Stimulated activated CD8-positive, alpha-beta memory T cell treated with anti-CD3 and anti-CD28 coated beads, Interleukin-12 subunit alpha, Interleukin-12 subunit beta, amount 100 ng/mL, for 24 hours (primary cell): ENCODE data around the gene GNAS.
"Not testable (repeated sequence)": the region's sequence is repeated elsewhere in the genome, so short reads cannot be mapped to it uniquely, and the experiment has no call there.

Experiments used
- DNase-seq: peaks from one replicate; pipeline ENCODE4 v3.0.0-alpha.2; 2020; ENCODE audit errors: extremely low read depth

Gene GNAS

DNA sequence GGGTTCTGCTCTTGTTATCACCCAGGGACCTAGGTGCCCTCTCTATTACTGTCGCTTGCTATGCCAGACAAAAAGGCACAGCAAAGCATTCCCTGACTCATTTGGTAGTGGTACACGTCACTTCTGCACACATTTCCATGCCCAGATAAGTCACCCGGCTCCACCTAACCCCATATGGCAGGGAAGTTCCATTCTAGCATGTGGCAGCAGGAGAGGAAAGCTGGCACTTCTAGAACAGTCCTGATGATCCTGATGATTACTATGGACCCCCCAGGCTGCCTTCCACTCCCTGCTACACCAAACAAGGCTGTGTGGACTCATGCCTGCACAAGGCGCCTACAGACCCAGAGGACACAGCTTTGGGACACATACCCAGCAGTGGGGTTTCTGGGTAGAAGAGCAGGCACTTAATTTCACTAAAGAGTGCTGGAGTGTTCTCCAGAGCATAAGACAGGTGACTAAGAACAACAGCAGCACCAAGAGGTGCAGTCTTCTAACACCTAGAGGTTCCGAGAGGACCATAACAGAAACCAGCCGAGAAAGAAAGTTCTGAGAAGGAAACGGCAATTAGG lies 75.1 kb downstream of the GNAS start:
- DNase-seq = no peak

DNA sequence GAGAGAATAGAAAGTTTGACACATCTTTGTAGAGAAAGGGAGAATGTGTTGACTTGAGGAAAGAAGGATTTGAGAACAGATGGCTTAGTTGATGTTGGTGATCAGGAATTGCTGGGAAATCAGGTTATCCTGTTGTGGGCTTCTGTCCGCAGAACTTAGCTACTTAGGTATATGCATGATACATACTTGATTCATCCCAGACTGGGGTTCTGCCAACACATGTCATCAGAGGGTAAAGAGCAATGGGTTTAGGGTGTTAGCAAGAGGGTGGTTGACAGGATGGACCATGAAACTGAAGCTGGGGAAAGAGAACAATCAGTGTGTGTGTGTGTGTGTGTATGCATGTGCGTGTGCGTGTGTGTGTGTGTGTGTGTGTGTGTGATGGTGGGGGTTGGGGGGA lies 78.0 kb downstream of the GNAS start:
- DNase-seq = no peak

DNA sequence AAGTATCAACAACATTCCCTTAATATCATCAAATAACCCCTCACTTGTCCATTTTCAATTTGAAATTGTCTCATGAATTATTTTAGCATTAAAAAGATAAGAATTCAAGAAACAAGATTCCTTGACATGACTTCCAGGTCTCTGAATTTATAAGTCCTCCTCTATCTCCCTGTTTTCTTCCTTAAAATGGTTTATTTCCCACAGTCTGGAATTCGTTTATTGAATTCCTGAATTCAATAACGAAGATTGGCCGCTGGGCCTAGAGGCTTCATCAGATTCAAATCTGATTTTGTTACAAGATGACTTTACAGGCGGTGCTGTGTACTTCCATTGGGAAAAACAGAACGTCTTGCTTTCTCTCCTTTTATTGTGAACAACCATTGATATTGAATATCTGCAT lies 79.7 kb downstream of the GNAS start:
- no peak for DNase-seq

DNA sequence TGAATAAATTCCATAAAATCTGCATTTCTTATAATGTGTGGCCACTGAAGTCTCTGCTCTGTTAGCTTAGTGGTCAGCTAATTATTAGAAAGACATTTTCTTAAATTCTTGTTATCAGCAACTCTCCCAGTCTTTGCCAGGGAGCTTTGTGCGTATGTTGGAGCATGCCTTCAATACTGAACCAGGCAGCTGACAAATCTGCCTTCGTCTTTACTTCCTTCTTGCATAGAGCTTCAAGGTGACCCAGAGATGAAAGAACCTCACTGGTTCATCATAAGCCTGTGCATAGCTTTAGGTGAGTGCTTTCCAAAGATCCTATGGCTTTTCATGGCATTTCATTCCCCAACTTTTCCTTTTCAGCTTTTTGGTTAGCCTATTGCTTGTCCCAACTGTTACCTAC lies 85.6 kb downstream of the GNAS start:
- no peak for DNase-seq

DNA sequence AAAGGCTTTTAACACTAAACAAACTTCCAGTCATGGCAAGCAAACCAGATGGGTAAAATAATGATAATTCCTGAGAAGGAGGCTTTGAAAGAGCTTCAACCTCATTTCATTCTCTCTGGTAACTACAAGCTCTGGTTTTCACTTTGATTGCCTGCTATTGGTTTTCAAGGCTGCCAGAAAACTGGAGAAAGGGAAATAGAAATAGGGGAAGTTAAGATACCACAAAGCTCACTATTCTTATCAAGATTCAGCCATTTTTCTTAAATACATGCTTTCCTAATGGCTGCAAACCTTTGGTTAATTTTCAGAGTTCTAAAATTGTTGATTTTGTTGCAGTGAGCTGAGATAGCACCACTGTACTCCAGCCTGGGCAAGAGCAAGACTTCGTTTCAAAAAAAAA lies 86.0 kb downstream of the GNAS start:
- no peak for DNase-seq

DNA sequence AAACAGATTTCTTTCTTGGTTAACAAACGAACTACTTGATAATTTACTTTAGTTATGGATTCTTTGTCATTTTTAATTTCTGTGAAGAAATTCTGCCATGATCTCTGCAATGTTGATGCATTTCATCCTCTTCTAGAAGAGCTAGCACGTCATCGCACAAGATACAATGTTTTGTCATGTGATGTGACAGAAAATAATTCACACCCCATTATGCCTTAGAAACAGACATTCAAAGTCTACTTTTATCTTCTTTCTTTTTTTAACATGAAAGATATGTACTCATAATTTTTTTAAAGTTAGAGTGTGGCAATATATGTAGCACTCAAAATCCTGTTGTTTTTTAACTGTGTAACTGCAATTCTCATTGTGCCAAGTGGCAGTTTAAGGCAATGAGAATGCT lies 89.0 kb downstream of the GNAS start:
- DNase-seq = no peak

DNA sequence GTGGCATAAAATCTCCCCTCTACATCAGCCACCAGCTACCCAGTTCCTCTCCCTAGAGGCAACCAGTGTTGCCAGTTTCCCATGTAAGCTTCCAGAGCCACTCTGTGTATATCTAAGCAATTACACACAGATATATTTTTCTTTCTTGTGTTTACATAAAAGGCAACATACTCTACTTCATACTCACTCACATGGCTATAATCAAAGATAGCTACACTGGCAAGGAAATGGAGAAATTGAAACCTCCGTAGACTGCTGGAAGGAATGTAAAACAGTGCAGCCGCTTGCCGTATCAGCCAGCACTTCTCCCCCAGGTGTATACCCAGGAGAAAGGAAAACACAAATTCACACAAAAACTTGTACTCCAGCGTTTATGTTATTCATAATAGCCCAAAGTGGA lies 90.0 kb downstream of the GNAS start:
- DNase-seq = no peak

DNA sequence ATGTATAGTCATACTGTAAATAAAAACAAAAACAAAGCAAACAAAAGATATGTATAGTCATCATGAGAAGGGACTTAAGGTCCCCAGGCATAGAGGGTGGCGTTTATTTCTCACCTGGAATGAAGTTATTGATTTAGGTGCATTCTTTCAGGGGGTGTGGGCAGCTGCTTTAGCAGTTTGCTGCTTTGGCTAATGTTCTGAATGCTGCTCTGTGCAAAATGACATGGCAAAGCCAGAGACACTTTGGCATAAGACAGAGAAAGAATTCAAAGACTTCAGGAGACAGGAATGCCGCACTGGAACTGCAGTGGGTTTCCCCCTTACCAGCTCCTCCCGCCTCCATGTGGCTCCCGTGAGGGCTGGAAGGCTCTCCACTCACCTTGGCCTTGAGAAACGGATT lies 92.1 kb downstream of the GNAS start:
- DNase-seq = no peak

DNA sequence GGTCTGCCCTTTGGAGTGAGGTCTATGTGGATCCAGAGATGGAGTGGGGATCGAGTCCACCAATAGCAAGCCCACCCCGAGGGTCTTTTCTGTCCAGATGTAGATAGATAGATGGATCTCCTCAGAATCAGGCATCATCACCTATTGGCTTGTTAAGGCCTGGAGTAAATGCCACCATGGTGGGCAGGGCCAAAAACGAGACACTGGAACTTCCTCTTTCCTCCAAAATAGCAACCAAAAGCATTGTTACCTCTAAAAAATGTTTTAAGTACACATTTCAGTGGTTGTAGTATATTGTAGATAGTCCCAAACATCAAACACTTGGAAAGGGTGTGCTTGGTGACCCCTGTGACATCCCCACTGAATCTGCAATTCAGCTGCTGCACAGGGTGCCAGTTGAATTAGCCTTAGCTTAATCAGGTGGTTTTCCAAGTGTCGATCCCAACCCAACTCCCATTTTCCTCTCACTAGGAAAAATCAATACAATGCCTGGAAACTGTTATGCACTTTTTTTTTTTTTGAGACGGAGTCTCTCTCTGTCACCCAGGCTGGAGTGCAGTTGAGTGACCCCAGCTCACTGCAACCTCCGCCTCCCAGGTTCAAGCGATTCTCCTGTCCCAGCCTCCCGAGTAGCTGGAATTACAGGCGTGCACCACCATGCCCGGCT lies 93.6 kb downstream of the GNAS start:
- no peak for DNase-seq

DNA sequence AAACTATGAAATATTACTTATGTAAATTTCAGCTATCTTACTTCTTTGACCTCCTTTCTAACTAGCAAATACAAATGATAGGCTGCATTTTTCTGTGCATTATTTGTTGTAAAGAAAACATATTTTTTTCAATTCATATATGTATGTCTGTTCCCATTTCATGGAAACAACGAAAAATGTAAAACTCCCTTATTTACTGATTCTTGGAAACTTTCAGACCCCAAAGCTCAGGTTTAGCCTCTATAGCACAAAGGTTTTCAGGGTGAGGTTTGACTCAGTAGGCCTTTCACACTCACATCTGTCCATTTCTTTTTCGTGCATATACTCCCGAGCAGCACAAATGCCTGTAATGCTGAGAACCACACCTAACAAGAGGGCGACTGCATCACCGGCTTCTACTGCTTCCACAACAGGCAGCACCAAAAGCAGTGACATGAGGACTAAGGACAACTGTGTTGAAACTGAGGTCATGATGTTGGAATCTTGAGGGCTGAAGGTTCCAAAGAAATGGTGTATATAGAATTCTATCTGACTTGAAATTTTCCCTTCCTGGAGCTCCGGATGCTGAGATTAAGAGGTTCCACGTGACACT lies 95.4 kb downstream of the GNAS start:
- not testable (repeated sequence) for DNase-seq

DNA sequence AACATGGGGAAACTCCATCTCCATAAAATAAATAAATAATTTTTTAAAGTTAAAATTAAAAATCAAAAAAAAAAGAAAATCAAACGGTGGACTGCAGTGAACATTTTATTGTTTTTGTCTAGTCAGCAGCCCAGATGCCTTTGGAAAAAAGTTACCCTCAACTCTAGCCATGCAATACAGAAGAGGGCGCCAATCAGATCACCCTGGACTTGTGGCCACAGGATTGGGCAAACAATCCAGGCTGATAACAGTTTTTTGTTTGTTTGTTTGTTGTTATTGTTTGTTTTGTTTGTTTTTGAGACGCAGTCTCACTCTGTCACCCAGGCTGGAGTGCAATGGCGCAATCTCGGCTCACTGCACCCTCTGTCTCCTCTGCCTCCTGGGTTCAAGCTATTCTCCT lies 98.1 kb downstream of the GNAS start:
- no peak for DNase-seq

DNA sequence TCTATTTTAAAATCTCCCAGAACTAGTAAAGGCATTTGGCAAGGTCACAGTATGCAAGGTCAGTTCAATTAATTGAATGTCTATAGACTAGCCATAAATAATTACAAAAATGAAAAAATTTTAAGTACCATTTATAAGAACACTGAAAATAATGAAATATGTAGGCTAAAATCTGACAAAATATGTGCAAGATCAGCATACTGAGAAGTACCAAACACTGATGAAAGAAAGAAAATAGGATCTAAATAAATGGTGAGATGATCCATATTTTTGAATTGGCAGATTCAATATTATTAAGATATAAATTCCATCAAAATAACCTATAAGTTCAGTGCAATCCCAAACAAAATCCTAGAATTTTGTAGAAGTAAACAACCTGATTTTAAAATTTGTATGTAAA lies 100.5 kb downstream of the GNAS start:
- no peak for DNase-seq

DNA sequence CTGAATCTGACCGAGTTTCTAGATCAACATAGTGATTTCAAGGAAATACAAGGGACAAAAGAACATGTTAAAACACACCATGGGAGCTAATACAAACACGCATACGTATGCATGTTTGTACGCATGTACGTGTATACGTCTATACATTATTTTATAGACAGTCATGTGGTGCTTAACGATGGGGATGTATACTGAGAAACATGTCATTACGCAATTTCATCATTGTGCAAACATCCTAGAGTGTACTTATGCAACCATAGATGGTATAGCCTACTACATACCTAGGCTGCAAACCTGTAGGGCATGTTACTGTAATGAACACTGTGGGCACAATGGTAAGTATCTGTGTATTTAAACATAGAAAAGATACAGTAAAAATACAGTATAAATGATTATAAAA lies 103.6 kb downstream of the GNAS start:
- no peak for DNase-seq

DNA sequence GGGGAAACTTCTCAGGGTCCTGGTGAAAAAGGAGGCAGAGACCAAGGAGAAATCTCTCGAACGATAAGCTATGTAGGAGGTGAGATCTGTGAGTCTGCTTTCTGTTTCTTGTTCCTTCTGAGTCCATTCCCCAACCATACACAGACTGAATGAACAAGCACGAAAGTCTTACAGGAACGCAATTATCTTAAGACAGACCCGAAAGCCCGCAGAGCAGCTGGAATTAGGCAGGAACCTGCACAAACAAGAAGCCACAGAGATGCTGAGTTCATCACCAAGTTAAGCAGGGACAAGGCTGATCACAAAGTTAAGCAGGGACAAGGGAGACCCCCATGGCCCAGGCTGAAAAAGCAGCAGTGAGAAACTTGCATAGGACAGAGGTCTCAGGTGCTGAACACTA lies 107.1 kb downstream of the GNAS start:
- no peak for DNase-seq
